HepG2 (cell line): ENCODE results near the gene SIMC1. TPM values are rescaled to one million over a fixed set of nuclear protein-coding genes. Genes with fewer than 3 reads are reported as not detected.
A peak's percentile ranks its signal among the peaks of the same experiment; 100 is the strongest.

Source experiments
- ATF7 ChIP-seq, 2 experiments: fragments of 450-650 bp in 1 of 2; sonication (generic) in 1 of 2; formaldehyde crosslinking in 1 of 2; IDR thresholded peaks; 2 replicates each; pipeline versions ENCODE4 v1.4.0 to v1.6.1; 2016 to 2020; ENCODE audit warnings: antibody characterized with exemption in 1 of 2, mild to moderate bottlenecking in 1 of 2, missing genetic modification reagents in 1 of 2
- BCL3 ChIP-seq: sonication (generic); formaldehyde crosslinking; IDR thresholded peaks from 2 replicates; pipeline ENCODE4 v1.5.1; 2020; ENCODE audit warnings: mild to moderate bottlenecking, missing genetic modification reagents, moderate library complexity
- NR2F2 ChIP-seq: IDR thresholded peaks from 2 replicates; pipeline ENCODE4 v1.6.1; 2012; ENCODE audit warnings: low read depth, inconsistent platforms, borderline replicate concordance
- NRL ChIP-seq: sonication (generic); formaldehyde crosslinking; IDR thresholded peaks from 2 replicates; pipeline ENCODE4 v1.5.0; 2020; ENCODE audit warnings: missing genetic modification reagents, mild to moderate bottlenecking, moderate library complexity, borderline replicate concordance
- RFX5 ChIP-seq: IDR thresholded peaks from 2 replicates; pipeline ENCODE4 v1.6.1; 2011; ENCODE audit warnings: low read depth, low read length, improper control_type of control experiment
- ZBTB26 ChIP-seq: IDR thresholded peaks from 2 replicates; pipeline ENCODE4 v1.6.1; 2016; ENCODE audit warnings: missing compliant biosample characterization, missing genetic modification reagents, borderline replicate concordance
- ZNF687 ChIP-seq: sonication (generic); formaldehyde crosslinking; IDR thresholded peaks from 2 replicates; pipeline ENCODE4 v1.5.1; 2020; ENCODE audit warnings: mild to moderate bottlenecking, missing genetic modification reagents, moderate library complexity
- polyA plus RNA-seq, 8 experiments: library from polyadenylated mRNA; depleted of rRNA in 3 of 8; stranded (reverse) in 7 of 8; unstranded in 1 of 8; fragments of >200 nt; fragmentation: Illumina TruSeq in 4 of 8; extraction: Trizol in 4 of 8; gene quantifications; 2 replicates each; pipeline versions ENCODE4 v1.2.1 to v1.2.3, GENCODE V29; 2011 to 2016; ENCODE audit warnings: low read depth in 4 of 8, missing spikeins in 1 of 8, mixed read lengths in 1 of 8; ENCODE audit not compliant: insufficient read depth in 1 of 8
- total RNA-seq, 5 experiments: library from RNA; depleted of rRNA; stranded (reverse); fragments of >200 nt; fragmentation: Illumina TruSeq; extraction: Trizol; gene quantifications; 2 replicates each; pipeline ENCODE4 v1.2.3, GENCODE V29; 2016; ENCODE audit warnings: low read depth in 1 of 5

The SIMC1 gene
- total and polyA plus RNA-seq, 2 of the 13 experiments (the other 11 are each of a cell fraction or from before 2014, with no cell fraction given), result 5.4 to 6.8 TPM

GRCh38 chr5:176371621-176372539 lies 133.7 kb downstream of the SIMC1 start (continued):
- TF ChIP-seq BCL3, result 0 out of 2 replicates have a peak, but pooled peaks have one; percentile 44
- peak; percentile 99 for TF ChIP-seq ATF7 (IDR thresholded peaks at IDR 0.05)
- peak; percentile 55; the same call in 1 of the 2 replicates for TF ChIP-seq ATF7 (CRISPR knock-in tag; IDR thresholded peaks at IDR 0.05)
- TF ChIP-seq ZBTB26 (CRISPR knock-in tag), result peak; percentile 42; the same call in 1 of the 2 replicates
- TF ChIP-seq NRL (CRISPR knock-in tag), result 0 out of 2 replicates have a peak, but pooled peaks have one; percentile 55
- peak; percentile 44; the same call in 1 of the 2 replicates for TF ChIP-seq NR2F2
- TF ChIP-seq RFX5, result 0 out of 2 replicates have a peak, but pooled peaks have one; percentile 42
- TF ChIP-seq ZNF687, result peak; percentile 45
